HepG2 (cell line): ENCODE data around the gene RRBP1. TPM values are rescaled to one million over a fixed set of nuclear protein-coding genes. Genes with fewer than 3 reads are reported as not detected.

Experiments used
- ATAC-seq: fragments of 200-7000 bp; cut with Tn5 transposase; 3 replicates; pipeline ENCODE4 v1.9.1; 2020; ENCODE audit warnings: mild to moderate bottlenecking, moderate library complexity
- BruUV-seq: library from RNA; stranded (reverse); fragments of 400-500 nt; replicated peaks from 2 replicates; lab custom pipeline; 2021; lab: Mats Ljungman, UMichigan
- CTCF ChIA-PET: fragments of 300-600 bp; formaldehyde crosslinking; extraction: SDS; loops from one replicate; lab custom pipeline; 2021; ENCODE audit warnings: low total read pairs, inconsistent platforms, low intra/inter-chr PET ratio; lab: Yijun Ruan, JAX
- POLR2A ChIA-PET: fragments of 350-600 bp; sonication (Branson Sonifier 250); formaldehyde crosslinking; loops from one replicate; lab custom pipeline; 2020; ENCODE audit warnings: antibody characterized with exemption, inconsistent platforms; lab: Yijun Ruan, JAX
- DNase-seq: peaks from one replicate; pipeline ENCODE4 v3.0.0-alpha.2; 2015; ENCODE audit warnings: low spot score
- FAIRE-seq: peaks from 3 replicates; lab custom pipeline; 2011; peaks lifted over from hg19 to GRCh38; lab: Jason Lieb, UNC
- H2AFZ ChIP-seq: one replicate; pipeline ENCODE4 v1.6.1; 2011; ENCODE audit warnings: low read length, inconsistent platforms
- H3K27ac ChIP-seq: fragments of 300-600 bp; 3 replicates; pipeline ENCODE4 v1.8.0; 2011; ENCODE audit warnings: mixed run types, mild to moderate bottlenecking, mixed read lengths, low read length, inconsistent platforms; ENCODE audit not compliant: insufficient read depth; ENCODE audit errors: extremely low read length
- H3K27me3 ChIP-seq, 2 experiments: fragments of 200-600 bp in 1 of 2; 2 replicates in 1 of 2; 3 replicates in 1 of 2; pipeline versions ENCODE4 v1.6.0 to v1.8.0; 2011; ENCODE audit warnings: low read length in 2 of 2, mild to moderate bottlenecking in 2 of 2, moderate library complexity in 2 of 2, inconsistent platforms in 1 of 2; ENCODE audit not compliant: insufficient read depth in 2 of 2, control insufficient read depth in 1 of 2
- H3K36me3 ChIP-seq, 2 experiments: fragments of 200-600 bp in 1 of 2; replicated peaks in 1 of 2; 2 replicates in 1 of 2; 3 replicates in 1 of 2; pipeline versions ENCODE4 v1.5.1 to v1.8.0; 2011; ENCODE audit warnings: low read length in 2 of 2, inconsistent platforms in 1 of 2; ENCODE audit not compliant: insufficient read depth in 2 of 2, control insufficient read depth in 1 of 2
- H3K4me1 ChIP-seq: 2 replicates; pipeline ENCODE4 v1.5.1; 2012; ENCODE audit warnings: low read length, inconsistent platforms; ENCODE audit not compliant: insufficient read depth
- H3K4me2 ChIP-seq: 2 replicates; pipeline ENCODE4 v1.6.0; 2011; ENCODE audit warnings: low read depth, low read length, inconsistent platforms
- H3K4me3 ChIP-seq, 3 experiments: fragments of 200-600 bp in 1 of 3; sonication (generic), shearing (Covaris generic) in 1 of 3; replicated peaks in 1 of 3; 2 replicates each; pipeline ENCODE4 v1.5.1; 2011 to 2016; ENCODE audit warnings: low read length in 3 of 3, inconsistent platforms in 2 of 3, low read depth in 2 of 3, mild to moderate bottlenecking in 2 of 3, control low read depth in 1 of 3, mixed read lengths in 1 of 3; ENCODE audit not compliant: insufficient read depth in 1 of 3
- H3K79me2 ChIP-seq: one replicate; pipeline ENCODE4 v1.6.1; 2011; ENCODE audit warnings: low read length, inconsistent platforms; ENCODE audit not compliant: insufficient read depth
- H3K9ac ChIP-seq: 2 replicates; pipeline ENCODE4 v1.6.0; 2011; ENCODE audit warnings: mild to moderate bottlenecking, low read depth, low read length, inconsistent platforms; ENCODE audit not compliant: insufficient read depth
- H3K9me3 ChIP-seq: 2 replicates; pipeline ENCODE4 v1.5.1; 2012; ENCODE audit warnings: mild to moderate bottlenecking, low read length
- H4K20me1 ChIP-seq: 2 replicates; pipeline ENCODE4 v1.6.0; 2011; ENCODE audit warnings: inconsistent platforms, mild to moderate bottlenecking, low read length, moderate library complexity; ENCODE audit not compliant: insufficient read depth
- DNMT3B ChIP-seq: conservative IDR thresholded peaks from 2 replicates; pipeline ENCODE4 v1.6.1; 2016; ENCODE audit warnings: missing biosample characterization, control low read depth
- DPF2 ChIP-seq: sonication (generic); formaldehyde crosslinking; IDR thresholded peaks from 2 replicates; pipeline ENCODE4 v1.4.0; 2020; ENCODE audit warnings: mild to moderate bottlenecking, low read depth, missing genetic modification reagents, borderline replicate concordance
- KDM5B ChIP-seq: sonication (generic); formaldehyde crosslinking; IDR thresholded peaks from 2 replicates; pipeline ENCODE4 v1.4.0; 2020; ENCODE audit warnings: missing genetic modification reagents, mild to moderate bottlenecking, borderline replicate concordance
- NCOA5 ChIP-seq: sonication (generic); formaldehyde crosslinking; IDR thresholded peaks from 2 replicates; pipeline ENCODE4 v1.4.0; 2020; ENCODE audit warnings: missing genetic modification reagents
- PAF1 ChIP-seq: IDR thresholded peaks from 2 replicates; pipeline ENCODE4 v1.6.1; 2016; ENCODE audit warnings: missing genetic modification reagents, missing compliant biosample characterization
- PCBP1 ChIP-seq: fragments of 200-400 bp; formaldehyde crosslinking; IDR thresholded peaks from 2 replicates; pipeline ENCODE4 v1.6.1; 2017; ENCODE audit warnings: mild to moderate bottlenecking, low read depth, low read length, borderline replicate concordance
- PCBP2 ChIP-seq: fragments of 200-400 bp; formaldehyde crosslinking; optimal IDR thresholded peaks from 2 replicates; pipeline ENCODE3; 2018; ENCODE audit warnings: low read length, low read depth; ENCODE audit not compliant: poor library complexity, severe bottlenecking
- POLR2A ChIP-seq, 2 experiments: IDR thresholded peaks; 2 replicates each; pipeline ENCODE4 v1.6.1; 2011; ENCODE audit warnings: low read depth in 2 of 2, low read length in 2 of 2, mild to moderate bottlenecking in 1 of 2, moderate library complexity in 1 of 2; ENCODE audit not compliant: insufficient read depth in 1 of 2
- POLR2AphosphoS5 ChIP-seq: IDR thresholded peaks from 2 replicates; pipeline ENCODE4 v1.6.1; 2012; ENCODE audit warnings: low read depth, low read length
- RBFOX2 ChIP-seq: fragments of 200-400 bp; formaldehyde crosslinking; IDR thresholded peaks from 2 replicates; pipeline ENCODE4 v1.6.1; 2017; ENCODE audit warnings: low read depth, mild to moderate bottlenecking, low read length
- RBM22 ChIP-seq: fragments of 200-400 bp; formaldehyde crosslinking; optimal IDR thresholded peaks from 2 replicates; pipeline ENCODE3; 2017; ENCODE audit warnings: mild to moderate bottlenecking, low read length, moderate library complexity
- SNAI1 ChIP-seq: sonication (generic); formaldehyde crosslinking; IDR thresholded peaks from 2 replicates; pipeline ENCODE4 v1.5.0; 2020; ENCODE audit warnings: mild to moderate bottlenecking, missing genetic modification reagents, borderline replicate concordance
- SP2 ChIP-seq: sonication (generic); formaldehyde crosslinking; IDR thresholded peaks from 2 replicates; pipeline ENCODE4 v1.5.1; 2020; ENCODE audit warnings: mild to moderate bottlenecking, missing genetic modification reagents
- ZNF777 ChIP-seq: sonication (generic); formaldehyde crosslinking; IDR thresholded peaks from 2 replicates; pipeline ENCODE4 v1.4.0; 2020; ENCODE audit warnings: missing genetic modification reagents
- WGBS: methylation state at CpG from one replicate; pipeline ENCODE4 v1.1.6; 2017; ENCODE audit warnings: low lambda C conversion rate; 5-methylcytosine and 5-hydroxymethylcytosine counted together
- in situ Hi-C: cut with HindIII; loops from 2 replicates; pipeline ENCODE4 v1.10.0; 2017; ENCODE audit warnings: low pct_unique_long_range_greater_than_20kb; ENCODE audit not compliant: extremely low pct_ligation_motif_present
- intact Hi-C: fragments of 100-400 bp; cut with micrococcal nuclease; formaldehyde crosslinking; loops from one replicate; pipeline ENCODE4 v1.10.0; 2022; ENCODE audit not compliant: unreplicated experiment
- polyA plus RNA-seq, 8 experiments: library from polyadenylated mRNA; depleted of rRNA in 3 of 8; stranded (reverse) in 7 of 8; unstranded in 1 of 8; fragments of >200 nt; fragmentation: Illumina TruSeq in 4 of 8; extraction: Trizol in 4 of 8; gene quantifications; 2 replicates each; pipeline versions ENCODE4 v1.2.1 to v1.2.3, GENCODE V29; 2011 to 2016; ENCODE audit warnings: low read depth in 4 of 8, missing spikeins in 1 of 8, mixed read lengths in 1 of 8; ENCODE audit not compliant: insufficient read depth in 1 of 8
- total RNA-seq, 5 experiments: library from RNA; depleted of rRNA; stranded (reverse); fragments of >200 nt; fragmentation: Illumina TruSeq; extraction: Trizol; gene quantifications; 2 replicates each; pipeline ENCODE4 v1.2.3, GENCODE V29; 2016; ENCODE audit warnings: low read depth in 1 of 5
- TF ChIP-seq, protein P1 (sequence below): IDR thresholded peaks from 2 replicates; pipeline ENCODE4 v1.6.1; 2016; ENCODE audit warnings: missing compliant biosample characterization, missing genetic modification reagents, borderline replicate concordance
- TF ChIP-seq, protein P2 (sequence below): fragments of 450-650 bp; IDR thresholded peaks from 2 replicates; pipeline ENCODE4 v1.6.1; 2017
- TF ChIP-seq, protein P3 (sequence below): sonication (generic); formaldehyde crosslinking; IDR thresholded peaks from 2 replicates; pipeline ENCODE4 v1.5.1; 2020; ENCODE audit warnings: missing genetic modification reagents, mild to moderate bottlenecking, borderline replicate concordance
- TF ChIP-seq, protein P4 (sequence below), 2 experiments: fragments of 450-650 bp in 1 of 2; sonication (generic) in 1 of 2; formaldehyde crosslinking; IDR thresholded peaks; 2 replicates each; pipeline versions ENCODE4 v1.5.0 to v1.8.0; 2020 to 2022; ENCODE audit warnings: mild to moderate bottlenecking in 1 of 2, missing genetic modification reagents in 1 of 2

The RRBP1 gene
- total and polyA plus RNA-seq, 2 of the 13 experiments (the other 11 are each of a cell fraction or from before 2014, with no cell fraction given), result 150 to 222 TPM

DNA sequence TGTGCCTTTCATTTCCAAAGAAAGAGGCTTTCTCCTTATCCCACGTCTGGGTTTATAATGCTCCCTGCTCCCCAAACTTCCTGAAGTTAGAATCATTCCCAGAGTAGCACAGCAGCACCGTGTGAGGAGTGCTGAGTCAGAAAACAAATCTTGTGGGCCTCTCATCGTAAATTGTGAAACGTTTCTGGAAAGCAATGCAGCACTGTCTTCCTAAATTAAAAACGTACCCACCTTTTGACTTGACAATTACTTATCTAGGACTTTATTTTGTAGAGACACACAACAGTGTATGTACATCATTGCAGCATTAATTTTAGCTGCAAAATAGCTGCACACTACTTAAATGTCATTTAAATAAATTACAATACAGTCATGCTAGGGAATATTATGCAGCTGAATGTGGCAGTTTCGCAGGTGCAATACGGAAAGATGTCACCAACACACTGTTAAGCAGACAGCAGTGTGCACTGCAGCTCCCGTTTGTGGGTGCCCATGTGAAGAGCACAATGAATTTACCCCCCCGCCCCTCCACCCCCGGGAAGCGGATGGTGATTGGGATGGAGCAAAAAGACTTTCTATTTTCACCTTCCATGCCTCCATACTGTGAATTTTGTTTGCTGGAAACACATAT, 30.8 kb downstream of the RRBP1 start (continued):
- TF ChIP-seq SNAI1 (no peak), SP2 (CRISPR knock-in tag) (no peak), DPF2 (CRISPR knock-in tag) (no peak), PCBP1 (no peak)
- TF ChIP-seq, protein P1, sequence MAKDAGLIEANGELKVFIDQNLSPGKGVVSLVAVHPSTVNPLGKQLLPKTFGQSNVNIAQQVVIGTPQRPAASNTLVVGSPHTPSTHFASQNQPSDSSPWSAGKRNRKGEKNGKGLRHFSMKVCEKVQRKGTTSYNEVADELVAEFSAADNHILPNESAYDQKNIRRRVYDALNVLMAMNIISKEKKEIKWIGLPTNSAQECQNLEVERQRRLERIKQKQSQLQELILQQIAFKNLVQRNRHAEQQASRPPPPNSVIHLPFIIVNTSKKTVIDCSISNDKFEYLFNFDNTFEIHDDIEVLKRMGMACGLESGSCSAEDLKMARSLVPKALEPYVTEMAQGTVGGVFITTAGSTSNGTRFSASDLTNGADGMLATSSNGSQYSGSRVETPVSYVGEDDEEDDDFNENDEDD, result peak; percentile 39; the same call in 1 of the 2 replicates

DNA sequence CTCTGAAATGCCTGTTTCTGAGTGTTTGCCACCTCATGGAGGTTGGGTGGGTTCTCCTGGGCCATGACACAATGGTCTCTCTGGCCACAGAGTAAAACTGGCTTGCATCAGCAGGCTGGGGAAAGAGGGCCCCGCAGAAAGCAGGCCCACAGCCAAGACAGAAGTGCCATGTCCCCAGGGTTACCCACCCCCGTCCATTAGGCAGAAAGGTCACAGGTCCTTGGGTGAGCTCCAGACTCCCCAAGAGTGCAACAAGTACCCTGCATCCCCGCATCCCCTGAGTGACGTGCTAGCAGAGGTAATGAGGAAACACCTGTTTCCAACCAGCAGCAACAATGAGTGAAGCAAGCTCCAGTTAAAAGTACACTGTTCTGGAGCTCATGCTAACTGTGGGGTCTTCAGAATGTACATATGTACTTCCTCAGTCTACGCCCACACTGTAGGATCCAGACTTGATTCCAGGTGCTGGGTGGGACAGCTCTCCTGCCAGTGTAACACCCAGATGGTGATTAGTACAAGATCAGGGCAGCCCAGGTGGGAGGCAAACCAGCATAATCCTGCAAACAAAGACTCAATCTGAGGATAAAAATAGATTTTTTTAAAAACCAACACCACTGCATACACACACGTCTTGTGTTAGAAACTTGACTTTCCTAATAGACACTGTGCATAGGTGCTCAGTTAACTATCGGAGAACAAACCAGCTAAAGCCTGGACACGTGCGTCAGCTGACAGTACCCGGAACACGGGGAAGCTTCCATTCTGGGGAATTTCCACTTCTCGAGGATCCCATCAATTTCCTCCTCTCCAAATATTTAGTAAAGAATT, 31.5 kb downstream of the RRBP1 start:
- no TSS peak for BruUV-seq
- H3K9me3 ChIP-seq, result no peaks in the 10 kb centered on the region
- peaks cover 97% of the 10 kb centered on the region for H3K79me2 ChIP-seq
- peaks cover 40% of the 10 kb centered on the region for H3K4me1 ChIP-seq
- H2AFZ ChIP-seq, result no peak overlapping the region
- ATAC-seq (no peak), FAIRE-seq (no peak), DNase-seq (no peak)
- TF ChIP-seq POLR2AphosphoS5 (0 out of 2 replicates have a peak, but pooled peaks have one; percentile 9), DNMT3B (CRISPR knock-in tag) (no peak), ZNF777 (no peak), NCOA5 (CRISPR knock-in tag) (0 out of 2 replicates have a peak, but pooled peaks have one; percentile 51), RBM22 (peak; percentile 75), KDM5B (peak; percentile 33; the same call in 1 of the 2 replicates), POLR2A (IDR thresholded peaks at IDR 0.05; ENCODE audit: insufficient read depth in 1 of 2, low read depth in 2 of 2, low read length in 2 of 2) (peak in 1 of 2 experiments; percentile 35; a peak in 1 of 4 replicates), PCBP2 (no peak), RBFOX2 (0 out of 2 replicates have a peak, but pooled peaks have one; percentile 35), PAF1 (CRISPR knock-in tag) (peak; percentile 53; the same call in 1 of the 2 replicates)
- TF ChIP-seq, protein P2, sequence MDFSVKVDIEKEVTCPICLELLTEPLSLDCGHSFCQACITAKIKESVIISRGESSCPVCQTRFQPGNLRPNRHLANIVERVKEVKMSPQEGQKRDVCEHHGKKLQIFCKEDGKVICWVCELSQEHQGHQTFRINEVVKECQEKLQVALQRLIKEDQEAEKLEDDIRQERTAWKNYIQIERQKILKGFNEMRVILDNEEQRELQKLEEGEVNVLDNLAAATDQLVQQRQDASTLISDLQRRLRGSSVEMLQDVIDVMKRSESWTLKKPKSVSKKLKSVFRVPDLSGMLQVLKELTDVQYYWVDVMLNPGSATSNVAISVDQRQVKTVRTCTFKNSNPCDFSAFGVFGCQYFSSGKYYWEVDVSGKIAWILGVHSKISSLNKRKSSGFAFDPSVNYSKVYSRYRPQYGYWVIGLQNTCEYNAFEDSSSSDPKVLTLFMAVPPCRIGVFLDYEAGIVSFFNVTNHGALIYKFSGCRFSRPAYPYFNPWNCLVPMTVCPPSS, result no peak
- TF ChIP-seq, protein P3, sequence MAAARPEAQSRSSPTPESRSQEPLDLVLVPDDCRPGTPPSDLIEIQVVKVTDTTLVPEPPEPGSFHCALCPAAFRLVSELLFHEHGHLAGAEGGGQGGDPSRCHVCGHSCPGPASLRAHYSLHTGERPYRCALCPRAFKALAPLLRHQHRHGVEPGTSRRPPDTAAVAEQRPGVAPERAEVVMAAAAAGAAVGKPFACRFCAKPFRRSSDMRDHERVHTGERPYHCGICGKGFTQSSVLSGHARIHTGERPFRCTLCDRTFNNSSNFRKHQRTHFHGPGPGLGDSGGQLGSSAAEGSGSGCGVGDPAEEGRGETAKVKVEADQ (CRISPR knock-in tag), result no peak
- TF ChIP-seq, protein P4, sequence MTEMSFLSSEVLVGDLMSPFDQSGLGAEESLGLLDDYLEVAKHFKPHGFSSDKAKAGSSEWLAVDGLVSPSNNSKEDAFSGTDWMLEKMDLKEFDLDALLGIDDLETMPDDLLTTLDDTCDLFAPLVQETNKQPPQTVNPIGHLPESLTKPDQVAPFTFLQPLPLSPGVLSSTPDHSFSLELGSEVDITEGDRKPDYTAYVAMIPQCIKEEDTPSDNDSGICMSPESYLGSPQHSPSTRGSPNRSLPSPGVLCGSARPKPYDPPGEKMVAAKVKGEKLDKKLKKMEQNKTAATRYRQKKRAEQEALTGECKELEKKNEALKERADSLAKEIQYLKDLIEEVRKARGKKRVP (CRISPR knock-in tag; IDR thresholded peaks at IDR 0.05), result peak in 1 of 2 experiments; percentile 11; a peak in 1 of 4 replicates
- no peaks in the 10 kb centered on the region for H3K27me3 ChIP-seq
- ChIA-PET CTCF (interaction anchor here (1.0 kb wide), 1 partner anchor 146 kb away, joined by 4 read pairs; no protein-coding TSS in a partner anchor), POLR2A (interaction anchor here (1.0 to 1.3 kb wide), 2 partner anchors 60 to 247 kb away, joined by 3 read pairs; no protein-coding TSS in a partner anchor)
- peak overlapping the region; percentile 0 for H3K27ac ChIP-seq
- WGBS, result 91% methylated on average over 12 of the region's 12 CpGs
- no peak overlapping the region for H3K4me3 ChIP-seq
- no peak overlapping the region for H3K9ac ChIP-seq
- intact Hi-C loops, result no loop called here
- no peak overlapping the region for H3K4me2 ChIP-seq
- peaks cover 44 to 73% of the 10 kb centered on the region in 2 experiments for H3K36me3 ChIP-seq
- peaks cover 87% of the 10 kb centered on the region for H4K20me1 ChIP-seq
- in situ Hi-C loops, result no loop called here
